A549 (cell line): ENCODE data around the gene COG7.

Experiments used
- FOSL2 ChIP-seq, 2 experiments: fragments of 450-650 bp in 1 of 2; fragments of >200 bp in 1 of 2; sonication (Bioruptor Twin) in 1 of 2; formaldehyde crosslinking; IDR thresholded peaks; 2 replicates each; pipeline versions ENCODE4 v1.5.0 to v1.6.1; 2016 to 2020; ENCODE audit warnings: mild to moderate bottlenecking in 1 of 2, moderate library complexity in 1 of 2
- HDAC2 ChIP-seq: fragments of 200-600 bp; sonication (generic); IDR thresholded peaks from 2 replicates; pipeline ENCODE4 v1.6.1; 2016
- JUNB ChIP-seq: fragments of >200 bp; sonication (Bioruptor Twin); formaldehyde crosslinking; IDR thresholded peaks from 2 replicates; pipeline ENCODE4 v1.6.1; 2016
- KDM1A ChIP-seq: fragments of 200-600 bp; sonication (generic); IDR thresholded peaks from 2 replicates; pipeline ENCODE4 v1.6.1; 2016; ENCODE audit warnings: low read depth, mild to moderate bottlenecking
- POLR2A ChIP-seq: IDR thresholded peaks from 2 replicates; pipeline ENCODE4 v1.6.1; 2012; ENCODE audit warnings: mild to moderate bottlenecking, low read length
- RAD21 ChIP-seq, 2 experiments: fragments of >200 bp in 1 of 2; sonication (Bioruptor Twin) in 1 of 2; formaldehyde crosslinking in 1 of 2; IDR thresholded peaks in 1 of 2; conservative IDR thresholded peaks in 1 of 2; 2 replicates in 1 of 2; 3 replicates in 1 of 2; pipeline ENCODE4 v1.6.1; 2012 to 2018; ENCODE audit warnings: inconsistent platforms in 1 of 2
- REST ChIP-seq: fragments of 200-600 bp; sonication (generic); IDR thresholded peaks from 2 replicates; pipeline ENCODE4 v1.6.1; 2016; ENCODE audit warnings: antibody characterized with exemption, mild to moderate bottlenecking, moderate library complexity
- TF ChIP-seq, protein P1 (sequence below): fragments of >200 bp; sonication (Bioruptor Twin); formaldehyde crosslinking; IDR thresholded peaks from 3 replicates; pipeline ENCODE4 v1.5.1; 2016

GRCh38 chr16:23469814-23470213 lies 16.8 kb upstream of the COG7 start:
- TF ChIP-seq KDM1A (no peak), REST (no peak), JUNB (no peak), HDAC2 (no peak), RAD21 (conservative IDR thresholded peaks at IDR 0.05 in 1 of 2, IDR thresholded peaks at IDR 0.05 in 1 of 2) (no peak), FOSL2 (IDR thresholded peaks at IDR 0.05) (no peak), FOSL2 (CRISPR knock-in tag; IDR thresholded peaks at IDR 0.05) (peak; percentile 70), POLR2A (no peak)
- TF ChIP-seq, protein P1, sequence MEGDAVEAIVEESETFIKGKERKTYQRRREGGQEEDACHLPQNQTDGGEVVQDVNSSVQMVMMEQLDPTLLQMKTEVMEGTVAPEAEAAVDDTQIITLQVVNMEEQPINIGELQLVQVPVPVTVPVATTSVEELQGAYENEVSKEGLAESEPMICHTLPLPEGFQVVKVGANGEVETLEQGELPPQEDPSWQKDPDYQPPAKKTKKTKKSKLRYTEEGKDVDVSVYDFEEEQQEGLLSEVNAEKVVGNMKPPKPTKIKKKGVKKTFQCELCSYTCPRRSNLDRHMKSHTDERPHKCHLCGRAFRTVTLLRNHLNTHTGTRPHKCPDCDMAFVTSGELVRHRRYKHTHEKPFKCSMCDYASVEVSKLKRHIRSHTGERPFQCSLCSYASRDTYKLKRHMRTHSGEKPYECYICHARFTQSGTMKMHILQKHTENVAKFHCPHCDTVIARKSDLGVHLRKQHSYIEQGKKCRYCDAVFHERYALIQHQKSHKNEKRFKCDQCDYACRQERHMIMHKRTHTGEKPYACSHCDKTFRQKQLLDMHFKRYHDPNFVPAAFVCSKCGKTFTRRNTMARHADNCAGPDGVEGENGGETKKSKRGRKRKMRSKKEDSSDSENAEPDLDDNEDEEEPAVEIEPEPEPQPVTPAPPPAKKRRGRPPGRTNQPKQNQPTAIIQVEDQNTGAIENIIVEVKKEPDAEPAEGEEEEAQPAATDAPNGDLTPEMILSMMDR: no peak
